Measurements from ENCODE around the gene IPO7. TPM values are rescaled to one million over a fixed set of nuclear protein-coding genes. Genes with fewer than 3 reads are reported as not detected.
A peak's percentile ranks its signal among the peaks of the same experiment; 100 is the strongest.
"Not testable (repeated sequence)": the region's sequence is repeated elsewhere in the genome, so short reads cannot be mapped to it uniquely, and the experiment has no call there.

Gene IPO7
- polyA plus RNA-seq, 1 of the 3 experiments (the other 2 are of a cell fraction) = 25.4 TPM

DNA sequence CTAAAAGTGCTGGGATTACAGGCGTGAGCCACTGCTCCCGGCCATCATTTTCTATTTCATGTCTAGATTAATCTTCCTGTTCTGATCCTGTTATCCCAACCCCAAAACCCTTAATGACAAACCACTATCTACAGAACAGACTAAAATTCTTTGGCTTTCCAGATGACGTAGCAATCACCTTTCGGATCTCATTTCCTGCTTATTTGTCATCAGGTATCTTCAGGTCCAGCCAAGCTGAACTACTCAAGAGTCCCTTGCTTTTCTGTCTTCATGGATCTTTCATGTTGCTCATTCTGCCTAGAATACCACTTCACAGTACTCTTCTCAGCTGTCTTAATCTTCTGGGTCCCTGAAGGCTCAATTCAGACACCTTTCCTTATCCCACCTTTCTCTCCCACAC lies 27.4 kb upstream of the IPO7 start:
- Histone ChIP-seq H2AFZ (ENCODE audit: low read depth) (no peak overlapping the region), H3K4me1 (ENCODE audit: control insufficient read depth in 1 of 2, insufficient read depth in 2 of 2, low read depth in 1 of 2, low read length in 1 of 2) (no peaks in the 10 kb centered on the region), H4K20me1 (ENCODE audit: insufficient read depth) (no peaks in the 10 kb centered on the region), H3K36me3 (replicated peaks in 1 of 2; ENCODE audit: control insufficient read depth in 1 of 2, insufficient read depth in 2 of 2, low read length in 1 of 2) (no peaks in the 10 kb centered on the region), H3K27me3 (ENCODE audit: insufficient read depth) (no peaks in the 10 kb centered on the region), H3K9me3 (no peaks in the 10 kb centered on the region), H3K4me2 (no peak overlapping the region), H3F3A (replicated peaks; ENCODE audit: insufficient read depth) (peaks cover 4% of the 10 kb centered on the region), H3K9ac (no peak overlapping the region), H3K9me2 (no peaks in the 10 kb centered on the region), H3K4me3 (ENCODE audit: low read depth in 2 of 2, low read length in 1 of 2) (no peak overlapping the region), H3K79me2 (ENCODE audit: insufficient read depth) (no peaks in the 10 kb centered on the region), H3K27ac (ENCODE audit: low read depth in 2 of 2, low read length in 1 of 2) (no peak overlapping the region)
- DNase-seq = no peak
- no peak for TF ChIP-seq RFX5 (IDR thresholded peaks at IDR 0.05; ENCODE audit: low read length)
- 95% methylated on average over 4 of the region's 4 CpGs for WGBS (ENCODE audit: low lambda C conversion rate)
- ChIA-PET POLR2A (no interaction called here), CTCF (no interaction called here)

DNA sequence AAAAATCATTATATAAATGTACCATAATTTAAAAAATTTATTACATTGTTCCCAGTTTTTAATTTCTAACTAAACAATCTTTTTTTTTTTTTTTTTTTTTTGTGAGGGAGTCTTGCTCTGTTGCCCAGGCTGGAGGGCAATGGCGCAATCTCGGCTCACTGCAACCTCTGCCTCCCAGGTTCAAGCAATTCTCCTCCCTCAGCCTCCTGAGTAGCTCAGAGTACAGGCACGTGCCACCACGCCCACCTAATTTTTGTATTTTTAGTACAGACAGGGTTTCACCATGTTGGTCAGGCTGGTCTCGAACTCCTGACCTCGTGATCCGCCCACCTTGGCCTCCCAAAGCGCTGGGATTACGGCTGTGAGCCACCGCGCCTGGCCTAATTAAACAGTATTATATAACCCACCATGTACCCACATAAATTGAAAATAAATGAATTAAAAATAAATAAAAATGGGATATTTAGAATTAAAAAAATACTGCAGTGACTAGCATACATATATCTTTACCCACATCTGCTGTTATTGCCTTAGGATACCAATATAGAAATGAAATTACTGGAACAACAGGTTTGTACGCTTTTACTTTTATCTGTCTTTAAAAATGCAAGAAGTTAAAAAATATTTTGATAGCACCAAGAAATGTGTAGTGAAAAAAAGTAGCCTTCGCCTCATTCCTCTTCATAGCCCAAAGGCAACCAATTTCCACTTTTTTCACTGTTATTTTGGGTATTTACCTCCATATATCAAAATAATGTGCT lies 23.4 kb upstream of the IPO7 start:
- H3K9me3 ChIP-seq; POLR2A ChIA-PET; H4K20me1 ChIP-seq (ENCODE audit: insufficient read depth); CTCF ChIA-PET; H3K9ac ChIP-seq; H3K9me2 ChIP-seq; H3K4me2 ChIP-seq; H3K4me3 ChIP-seq (ENCODE audit: low read depth in 2 of 2, low read length in 1 of 2); DNase-seq; H3K27me3 ChIP-seq (ENCODE audit: insufficient read depth); H3K36me3 ChIP-seq (replicated peaks in 1 of 2; ENCODE audit: control insufficient read depth in 1 of 2, insufficient read depth in 2 of 2, low read length in 1 of 2); H2AFZ ChIP-seq (ENCODE audit: low read depth); H3K79me2 ChIP-seq (ENCODE audit: insufficient read depth): not testable (repeated sequence)
- peak overlapping the region in 1 of 2 experiments; percentile 96; a peak in 2 of 4 replicates for H3K27ac ChIP-seq (ENCODE audit: low read depth in 2 of 2, low read length in 1 of 2)
- WGBS (ENCODE audit: low lambda C conversion rate) = 97% methylated on average over 13 of the region's 13 CpGs
- peaks cover 31% of the 10 kb centered on the region for H3F3A ChIP-seq (replicated peaks; ENCODE audit: insufficient read depth)
- H3K4me1 ChIP-seq (ENCODE audit: control insufficient read depth in 1 of 2, insufficient read depth in 2 of 2, low read depth in 1 of 2, low read length in 1 of 2) = peaks cover 14 to 25% of the 10 kb centered on the region in 2 experiments; a peak in 3 of 4 replicates

DNA sequence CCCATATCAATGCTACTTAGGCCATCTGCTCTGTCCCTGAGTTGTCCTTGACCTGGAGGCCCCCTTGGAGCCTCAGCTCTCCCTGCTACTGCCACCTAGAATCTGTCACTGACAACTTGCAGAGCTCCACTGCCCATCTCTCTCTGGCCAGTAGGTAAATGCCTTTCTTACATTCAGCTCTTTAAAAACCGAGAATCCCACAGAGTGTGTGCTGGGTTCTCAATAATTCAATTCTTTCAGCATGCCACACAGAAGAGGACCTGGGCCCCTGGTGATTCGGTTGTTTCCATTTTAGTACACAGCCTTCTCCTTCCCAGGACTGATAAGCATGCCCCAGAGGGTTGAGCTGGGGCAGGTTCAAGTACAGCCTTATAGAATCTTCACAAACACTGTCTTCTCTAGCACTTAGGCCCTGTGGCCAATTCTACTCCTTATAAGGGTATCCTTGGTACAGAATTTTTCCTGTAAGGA lies 22.0 kb upstream of the IPO7 start:
- ChIA-PET CTCF (interaction anchor here (1.6 kb wide), 1 partner anchor 17 kb away, joined by 4 read pairs; no protein-coding TSS in a partner anchor), POLR2A (interaction anchor here (0.6 to 1.2 kb wide), 5 partner anchors 18 to 98 kb away, joined by 3 to 6 read pairs (median 3); partner anchors contain the start of gene ZNF143)
- Histone ChIP-seq H3F3A (replicated peaks; ENCODE audit: insufficient read depth) (peaks cover 34% of the 10 kb centered on the region), H3K9me2 (no peaks in the 10 kb centered on the region), H3K27me3 (ENCODE audit: insufficient read depth) (no peaks in the 10 kb centered on the region), H3K79me2 (ENCODE audit: insufficient read depth) (no peaks in the 10 kb centered on the region), H3K4me3 (ENCODE audit: low read depth in 2 of 2, low read length in 1 of 2) (no peak overlapping the region), H3K27ac (ENCODE audit: low read depth in 2 of 2, low read length in 1 of 2) (peak overlapping the region; percentile 93 to 96), H3K4me1 (ENCODE audit: control insufficient read depth in 1 of 2, insufficient read depth in 2 of 2, low read depth in 1 of 2, low read length in 1 of 2) (peaks cover 14 to 25% of the 10 kb centered on the region in 2 experiments; a peak in 3 of 4 replicates), H3K4me2 (no peak overlapping the region), H2AFZ (ENCODE audit: low read depth) (peak overlapping the region; percentile 88), H3K9ac (no peak overlapping the region), H4K20me1 (ENCODE audit: insufficient read depth) (no peaks in the 10 kb centered on the region), H3K36me3 (replicated peaks in 1 of 2; ENCODE audit: control insufficient read depth in 1 of 2, insufficient read depth in 2 of 2, low read length in 1 of 2) (no peaks in the 10 kb centered on the region), H3K9me3 (no peaks in the 10 kb centered on the region)
- peak; percentile 57 for DNase-seq
- WGBS (ENCODE audit: low lambda C conversion rate) = 75% methylated on average over 2 of the region's 2 CpGs
- no peak for TF ChIP-seq ELF1 (IDR thresholded peaks at IDR 0.05)
- TF ChIP-seq, protein P1, sequence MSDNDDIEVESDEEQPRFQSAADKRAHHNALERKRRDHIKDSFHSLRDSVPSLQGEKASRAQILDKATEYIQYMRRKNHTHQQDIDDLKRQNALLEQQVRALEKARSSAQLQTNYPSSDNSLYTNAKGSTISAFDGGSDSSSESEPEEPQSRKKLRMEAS (IDR thresholded peaks at IDR 0.05; ENCODE audit: low read depth) = no peak
- TF ChIP-seq SIN3A (IDR thresholded peaks at IDR 0.05; ENCODE audit: borderline replicate concordance, low read depth, low read length) = no peak
- no peak for TF ChIP-seq RAD21 (IDR thresholded peaks at IDR 0.05; ENCODE audit: low read length)
- no peak for TF ChIP-seq CHD2 (IDR thresholded peaks at IDR 0.05; ENCODE audit: low read length, partially characterized antibody)
- no peak for TF ChIP-seq FOSL2 (IDR thresholded peaks at IDR 0.05; ENCODE audit: borderline replicate concordance, low read depth)
- TF ChIP-seq NRF1 (IDR thresholded peaks at IDR 0.05; ENCODE audit: low read depth, low read length) = no peak
- no peak for TF ChIP-seq YY1 (IDR thresholded peaks at IDR 0.05; ENCODE audit: low read depth)
- TF ChIP-seq, protein P2, sequence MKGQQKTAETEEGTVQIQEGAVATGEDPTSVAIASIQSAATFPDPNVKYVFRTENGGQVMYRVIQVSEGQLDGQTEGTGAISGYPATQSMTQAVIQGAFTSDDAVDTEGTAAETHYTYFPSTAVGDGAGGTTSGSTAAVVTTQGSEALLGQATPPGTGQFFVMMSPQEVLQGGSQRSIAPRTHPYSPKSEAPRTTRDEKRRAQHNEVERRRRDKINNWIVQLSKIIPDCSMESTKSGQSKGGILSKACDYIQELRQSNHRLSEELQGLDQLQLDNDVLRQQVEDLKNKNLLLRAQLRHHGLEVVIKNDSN (IDR thresholded peaks at IDR 0.05; ENCODE audit: borderline replicate concordance, low read depth) = no peak
- TF ChIP-seq, protein P3, sequence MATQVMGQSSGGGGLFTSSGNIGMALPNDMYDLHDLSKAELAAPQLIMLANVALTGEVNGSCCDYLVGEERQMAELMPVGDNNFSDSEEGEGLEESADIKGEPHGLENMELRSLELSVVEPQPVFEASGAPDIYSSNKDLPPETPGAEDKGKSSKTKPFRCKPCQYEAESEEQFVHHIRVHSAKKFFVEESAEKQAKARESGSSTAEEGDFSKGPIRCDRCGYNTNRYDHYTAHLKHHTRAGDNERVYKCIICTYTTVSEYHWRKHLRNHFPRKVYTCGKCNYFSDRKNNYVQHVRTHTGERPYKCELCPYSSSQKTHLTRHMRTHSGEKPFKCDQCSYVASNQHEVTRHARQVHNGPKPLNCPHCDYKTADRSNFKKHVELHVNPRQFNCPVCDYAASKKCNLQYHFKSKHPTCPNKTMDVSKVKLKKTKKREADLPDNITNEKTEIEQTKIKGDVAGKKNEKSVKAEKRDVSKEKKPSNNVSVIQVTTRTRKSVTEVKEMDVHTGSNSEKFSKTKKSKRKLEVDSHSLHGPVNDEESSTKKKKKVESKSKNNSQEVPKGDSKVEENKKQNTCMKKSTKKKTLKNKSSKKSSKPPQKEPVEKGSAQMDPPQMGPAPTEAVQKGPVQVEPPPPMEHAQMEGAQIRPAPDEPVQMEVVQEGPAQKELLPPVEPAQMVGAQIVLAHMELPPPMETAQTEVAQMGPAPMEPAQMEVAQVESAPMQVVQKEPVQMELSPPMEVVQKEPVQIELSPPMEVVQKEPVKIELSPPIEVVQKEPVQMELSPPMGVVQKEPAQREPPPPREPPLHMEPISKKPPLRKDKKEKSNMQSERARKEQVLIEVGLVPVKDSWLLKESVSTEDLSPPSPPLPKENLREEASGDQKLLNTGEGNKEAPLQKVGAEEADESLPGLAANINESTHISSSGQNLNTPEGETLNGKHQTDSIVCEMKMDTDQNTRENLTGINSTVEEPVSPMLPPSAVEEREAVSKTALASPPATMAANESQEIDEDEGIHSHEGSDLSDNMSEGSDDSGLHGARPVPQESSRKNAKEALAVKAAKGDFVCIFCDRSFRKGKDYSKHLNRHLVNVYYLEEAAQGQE (IDR thresholded peaks at IDR 0.05; ENCODE audit: low read depth, low read length) = no peak
- no peak for TF ChIP-seq SMC3 (IDR thresholded peaks at IDR 0.05; ENCODE audit: low read depth, low read length)
- no peak for TF ChIP-seq RXRA (IDR thresholded peaks at IDR 0.05; ENCODE audit: borderline replicate concordance, low read depth)
- TF ChIP-seq, protein P4, sequence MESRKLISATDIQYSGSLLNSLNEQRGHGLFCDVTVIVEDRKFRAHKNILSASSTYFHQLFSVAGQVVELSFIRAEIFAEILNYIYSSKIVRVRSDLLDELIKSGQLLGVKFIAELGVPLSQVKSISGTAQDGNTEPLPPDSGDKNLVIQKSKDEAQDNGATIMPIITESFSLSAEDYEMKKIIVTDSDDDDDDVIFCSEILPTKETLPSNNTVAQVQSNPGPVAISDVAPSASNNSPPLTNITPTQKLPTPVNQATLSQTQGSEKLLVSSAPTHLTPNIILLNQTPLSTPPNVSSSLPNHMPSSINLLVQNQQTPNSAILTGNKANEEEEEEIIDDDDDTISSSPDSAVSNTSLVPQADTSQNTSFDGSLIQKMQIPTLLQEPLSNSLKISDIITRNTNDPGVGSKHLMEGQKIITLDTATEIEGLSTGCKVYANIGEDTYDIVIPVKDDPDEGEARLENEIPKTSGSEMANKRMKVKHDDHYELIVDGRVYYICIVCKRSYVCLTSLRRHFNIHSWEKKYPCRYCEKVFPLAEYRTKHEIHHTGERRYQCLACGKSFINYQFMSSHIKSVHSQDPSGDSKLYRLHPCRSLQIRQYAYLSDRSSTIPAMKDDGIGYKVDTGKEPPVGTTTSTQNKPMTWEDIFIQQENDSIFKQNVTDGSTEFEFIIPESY (IDR thresholded peaks at IDR 0.05; ENCODE audit: borderline replicate concordance, low read depth) = no peak
- no peak for TF ChIP-seq FOXM1 (IDR thresholded peaks at IDR 0.05; ENCODE audit: low read depth)

All from SK-N-SH (cell line).